ENCODE results near the gene FMR1. TPM values are rescaled to one million over a fixed set of nuclear protein-coding genes. Genes with fewer than 3 reads are reported as not detected.

The FMR1 gene
- total and polyA plus RNA-seq, 12 donors: 10.0 to 30.2 (median 27.2) TPM

GRCh38 chrX:147914591-147914990, 2.9 kb downstream of the FMR1 start:
- DNase-seq (no peak), ATAC-seq (no peak)
- Histone ChIP-seq H3K36me3 (no peaks in the 10 kb centered on the region), H3K27me3 (no peaks in the 10 kb centered on the region), H3K4me3 (no peak overlapping the region), H3K9me3 (no peaks in the 10 kb centered on the region), H3K27ac (no peak overlapping the region), H3K4me1 (peaks cover 0 to 66% (median 33%) of the 10 kb centered on the region in 9 donors)
- 67 to 78% methylated on average over 3 of the region's 3 CpGs for WGBS, 2 donors
- intact Hi-C loops (cut with DNase I): loop anchor here in 2 of 10 donors (5.0 to 10.0 kb wide), 2 partner anchors 120 to 128 kb away; no protein-coding TSS in a partner anchor
- TF ChIP-seq CTCF (IDR thresholded peaks at IDR 0.05): no peak

- no peak for TF ChIP-seq CTCF (IDR thresholded peaks at IDR 0.05)
- Histone ChIP-seq H3K27me3 (no peaks in the 10 kb centered on the region), H3K4me3 (no peak overlapping the region), H3K9me3 (no peaks in the 10 kb centered on the region), H3K4me1 (peaks cover 0 to 65% (median 33%) of the 10 kb centered on the region in 9 donors), H3K36me3 (no peaks in the 10 kb centered on the region), H3K27ac (no peak overlapping the region)
- intact Hi-C loops (cut with DNase I): loop anchor here in 1 of 10 donors (10.0 kb wide), 1 partner anchor 118 kb away; no protein-coding TSS in a partner anchor
- 75 to 81% methylated on average over 6 of the region's 6 CpGs for WGBS, 2 donors
- ATAC-seq (no peak), DNase-seq (no peak)
Observed at GRCh38 chrX:147916375-147916968, 4.8 kb downstream of the FMR1 start.

- no peak overlapping the region for H3K4me3 ChIP-seq
- no peaks in the 10 kb centered on the region for H3K36me3 ChIP-seq
- DNase-seq (no peak), ATAC-seq (no peak)
- no peaks in the 10 kb centered on the region for H3K27me3 ChIP-seq
- peaks cover 0 to 64% (median 31%) of the 10 kb centered on the region in 9 donors for H3K4me1 ChIP-seq
- no peaks in the 10 kb centered on the region for H3K9me3 ChIP-seq
- WGBS, 2 donors: 54 to 55% methylated on average over 10 of the region's 10 CpGs
- intact Hi-C loops (cut with DNase I): loop anchor here in 1 of 10 donors (10.0 kb wide), 1 partner anchor 117 kb away; no protein-coding TSS in a partner anchor
- no peak overlapping the region for H3K27ac ChIP-seq
- no peak for TF ChIP-seq CTCF (IDR thresholded peaks at IDR 0.05)
Observed at GRCh38 chrX:147917700-147918695, 6.3 kb downstream of the FMR1 start.

- ATAC-seq (no peak), DNase-seq (no peak)
- WGBS, 2 donors: 84% methylated on average over 3 of the region's 3 CpGs
- Histone ChIP-seq H3K27ac (no peak overlapping the region), H3K4me1 (peaks cover 0 to 42% (median 14%) of the 10 kb centered on the region in 9 donors), H3K27me3 (no peaks in the 10 kb centered on the region), H3K9me3 (no peaks in the 10 kb centered on the region), H3K4me3 (no peak overlapping the region), H3K36me3 (peaks cover 0 to 5% (median 0%) of the 10 kb centered on the region in 9 donors)
- no peak for TF ChIP-seq CTCF (IDR thresholded peaks at IDR 0.05)
- intact Hi-C loops (cut with DNase I): no loop called here
Observed at GRCh38 chrX:147920161-147920666, 8.5 kb downstream of the FMR1 start.

Data from heart right ventricle (tissue), 16 donors.